ENCODE measurements around the gene TMEM220.
"Not testable (repeated sequence)": the region's sequence is repeated elsewhere in the genome, so short reads cannot be mapped to it uniquely, and the experiment has no call there.

Gene TMEM220

GRCh38 chr17:10727192-10727591 lies 2.6 kb downstream of the TMEM220 start:
- no peak for DNase-seq

GRCh38 chr17:10726196-10726595 lies 3.6 kb downstream of the TMEM220 start:
- DNase-seq: no peak

- no peak for DNase-seq
Measured at GRCh38 chr17:10725262-10725661, 4.6 kb downstream of the TMEM220 start.

GRCh38 chr17:10724546-10725195 lies 5.2 kb downstream of the TMEM220 start:
- DNase-seq: no peak

- DNase-seq: no peak
Measured at GRCh38 chr17:10718547-10718946, 11.3 kb downstream of the TMEM220 start.

GRCh38 chr17:10716218-10716617 lies 13.6 kb downstream of the TMEM220 start:
- no peak for DNase-seq

GRCh38 chr17:10713318-10713717 lies 16.5 kb downstream of the TMEM220 start:
- DNase-seq: no peak

- no peak for DNase-seq
Measured at GRCh38 chr17:10705727-10706126, 24.1 kb downstream of the TMEM220 start.

- no peak for DNase-seq
Measured at GRCh38 chr17:10702574-10702973, 27.2 kb downstream of the TMEM220 start.

- no peak for DNase-seq
Measured at GRCh38 chr17:10699856-10700255, 30.0 kb downstream of the TMEM220 start.

GRCh38 chr17:10698096-10698818 lies 31.6 kb downstream of the TMEM220 start:
- no peak for DNase-seq

- DNase-seq: peak; percentile 22
Measured at GRCh38 chr17:10697092-10698081, 32.4 kb downstream of the TMEM220 start, which contains the start of the genes ADPRM and SCO1. Gene ADPRM, plus strand, starts transcription at chr17:10697594. Its CDS starts 7,333 bp downstream, at chr17:10704927. Gene SCO1, minus strand, starts transcription at chr17:10697533. Its CDS starts 26 bp downstream, at chr17:10697507.

- not testable (repeated sequence) for DNase-seq
Measured at GRCh38 chr17:10695875-10696407, 33.9 kb downstream of the TMEM220 start.

GRCh38 chr17:10687499-10687898 lies 42.3 kb downstream of the TMEM220 start:
- DNase-seq: no peak

GRCh38 chr17:10683853-10684252 lies 46.0 kb downstream of the TMEM220 start:
- no peak for DNase-seq

GRCh38 chr17:10681866-10682446 lies 47.9 kb downstream of the TMEM220 start:
- no peak for DNase-seq

GRCh38 chr17:10674704-10675103 lies 55.1 kb downstream of the TMEM220 start:
- DNase-seq: no peak

GRCh38 chr17:10673312-10673711 lies 56.5 kb downstream of the TMEM220 start:
- no peak for DNase-seq

- DNase-seq: no peak
Measured at GRCh38 chr17:10668775-10669174, 61.0 kb downstream of the TMEM220 start.

- DNase-seq: no peak
Measured at GRCh38 chr17:10666906-10667305, 62.9 kb downstream of the TMEM220 start.

- DNase-seq: no peak
Measured at GRCh38 chr17:10664571-10664970, 65.3 kb downstream of the TMEM220 start.
